ENCODE results near the gene FGF23. TPM values are rescaled to one million over a fixed set of nuclear protein-coding genes. Genes with fewer than 3 reads are reported as not detected.

The FGF23 gene
- total RNA-seq, 1 donor from 2014 or later: not detected

GRCh38 chr12:4388032-4388431 lies 8.5 kb upstream of the FGF23 start:
- Mint-ChIP-seq H3K9me3 (ENCODE audit: unreplicated experiment) (no peaks in the 10 kb centered on the region), H3K27ac (ENCODE audit: unreplicated experiment) (no peak overlapping the region)

GRCh38 chr12:4387607-4388006 lies 8.1 kb upstream of the FGF23 start:
- Mint-ChIP-seq H3K4me3 (ENCODE audit: unreplicated experiment) (no peak overlapping the region), H3K9me3 (ENCODE audit: unreplicated experiment) (no peaks in the 10 kb centered on the region), H3K36me3 (ENCODE audit: unreplicated experiment) (no peaks in the 10 kb centered on the region), H3K27ac (ENCODE audit: unreplicated experiment) (no peak overlapping the region), H3K27me3 (ENCODE audit: unreplicated experiment) (peaks cover 1% of the 10 kb centered on the region), H3K4me1 (ENCODE audit: low read depth, unreplicated experiment) (peaks cover 5% of the 10 kb centered on the region)
- TF ChIP-seq, protein P1, sequence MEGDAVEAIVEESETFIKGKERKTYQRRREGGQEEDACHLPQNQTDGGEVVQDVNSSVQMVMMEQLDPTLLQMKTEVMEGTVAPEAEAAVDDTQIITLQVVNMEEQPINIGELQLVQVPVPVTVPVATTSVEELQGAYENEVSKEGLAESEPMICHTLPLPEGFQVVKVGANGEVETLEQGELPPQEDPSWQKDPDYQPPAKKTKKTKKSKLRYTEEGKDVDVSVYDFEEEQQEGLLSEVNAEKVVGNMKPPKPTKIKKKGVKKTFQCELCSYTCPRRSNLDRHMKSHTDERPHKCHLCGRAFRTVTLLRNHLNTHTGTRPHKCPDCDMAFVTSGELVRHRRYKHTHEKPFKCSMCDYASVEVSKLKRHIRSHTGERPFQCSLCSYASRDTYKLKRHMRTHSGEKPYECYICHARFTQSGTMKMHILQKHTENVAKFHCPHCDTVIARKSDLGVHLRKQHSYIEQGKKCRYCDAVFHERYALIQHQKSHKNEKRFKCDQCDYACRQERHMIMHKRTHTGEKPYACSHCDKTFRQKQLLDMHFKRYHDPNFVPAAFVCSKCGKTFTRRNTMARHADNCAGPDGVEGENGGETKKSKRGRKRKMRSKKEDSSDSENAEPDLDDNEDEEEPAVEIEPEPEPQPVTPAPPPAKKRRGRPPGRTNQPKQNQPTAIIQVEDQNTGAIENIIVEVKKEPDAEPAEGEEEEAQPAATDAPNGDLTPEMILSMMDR (IDR thresholded peaks at IDR 0.05; ENCODE audit: partially characterized antibody, unreplicated experiment): no peak
- no peak for DNase-seq

More at GRCh38 chr12:4388032-4388431, 8.5 kb upstream of the FGF23 start:
- peaks cover 1% of the 10 kb centered on the region for H3K27me3 Mint-ChIP-seq (ENCODE audit: unreplicated experiment)
- DNase-seq: no peak
- TF ChIP-seq, protein P1 (IDR thresholded peaks at IDR 0.05; ENCODE audit: partially characterized antibody, unreplicated experiment): no peak
- H3K4me1 Mint-ChIP-seq (ENCODE audit: low read depth, unreplicated experiment): peaks cover 5% of the 10 kb centered on the region
- H3K36me3 Mint-ChIP-seq (ENCODE audit: unreplicated experiment): no peaks in the 10 kb centered on the region
- no peak overlapping the region for H3K4me3 Mint-ChIP-seq (ENCODE audit: unreplicated experiment)

- no peak overlapping the region for H3K4me3 Mint-ChIP-seq (ENCODE audit: unreplicated experiment)
- H3K27me3 Mint-ChIP-seq (ENCODE audit: unreplicated experiment): peaks cover 1% of the 10 kb centered on the region
- DNase-seq: no peak
- H3K9me3 Mint-ChIP-seq (ENCODE audit: unreplicated experiment): no peaks in the 10 kb centered on the region
- H3K4me1 Mint-ChIP-seq (ENCODE audit: low read depth, unreplicated experiment): peaks cover 5% of the 10 kb centered on the region
- no peak overlapping the region for H3K27ac Mint-ChIP-seq (ENCODE audit: unreplicated experiment)
- no peaks in the 10 kb centered on the region for H3K36me3 Mint-ChIP-seq (ENCODE audit: unreplicated experiment)
- TF ChIP-seq, protein P1 (IDR thresholded peaks at IDR 0.05; ENCODE audit: partially characterized antibody, unreplicated experiment): no peak
These were observed 7.3 kb upstream of the FGF23 start for GRCh38 chr12:4386801-4387200.

DNA sequence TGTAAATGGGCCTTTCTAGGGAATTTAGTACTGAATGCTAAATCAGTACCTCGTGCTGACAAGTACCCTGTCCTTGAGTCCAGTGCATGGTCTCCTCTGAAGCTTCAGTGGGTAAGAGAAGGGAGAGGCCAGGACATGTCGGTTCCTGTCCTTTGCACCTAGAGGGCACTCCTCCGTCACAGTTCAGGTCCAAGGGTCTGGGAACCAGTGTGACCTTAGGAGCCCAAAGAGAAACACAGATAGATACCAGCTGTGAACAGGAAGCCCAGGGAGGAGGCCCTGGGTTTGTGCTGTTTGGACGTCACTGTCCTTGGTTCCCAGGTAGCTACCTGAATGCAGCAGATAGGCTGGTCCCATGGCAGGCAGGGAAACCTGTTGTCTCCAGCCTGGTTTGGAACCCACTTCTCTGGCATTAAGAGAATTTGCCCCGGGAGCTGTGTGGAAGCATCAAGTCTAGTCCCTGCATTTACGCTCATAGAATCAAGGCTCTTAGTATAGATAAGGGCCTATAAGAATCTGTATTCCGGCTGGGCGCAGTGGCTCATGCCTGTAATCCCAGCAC lies 3.9 kb upstream of the FGF23 start:
- H3K9me3 Mint-ChIP-seq (ENCODE audit: unreplicated experiment): no peaks in the 10 kb centered on the region
- no peak overlapping the region for H3K27ac Mint-ChIP-seq (ENCODE audit: unreplicated experiment)
- H3K4me3 Mint-ChIP-seq (ENCODE audit: unreplicated experiment): no peak overlapping the region
- H3K27me3 Mint-ChIP-seq (ENCODE audit: unreplicated experiment): no peaks in the 10 kb centered on the region
- DNase-seq: no peak
- no peaks in the 10 kb centered on the region for H3K36me3 Mint-ChIP-seq (ENCODE audit: unreplicated experiment)
- TF ChIP-seq, protein P1 (IDR thresholded peaks at IDR 0.05; ENCODE audit: partially characterized antibody, unreplicated experiment): no peak
- peaks cover 5% of the 10 kb centered on the region for H3K4me1 Mint-ChIP-seq (ENCODE audit: low read depth, unreplicated experiment)

DNA sequence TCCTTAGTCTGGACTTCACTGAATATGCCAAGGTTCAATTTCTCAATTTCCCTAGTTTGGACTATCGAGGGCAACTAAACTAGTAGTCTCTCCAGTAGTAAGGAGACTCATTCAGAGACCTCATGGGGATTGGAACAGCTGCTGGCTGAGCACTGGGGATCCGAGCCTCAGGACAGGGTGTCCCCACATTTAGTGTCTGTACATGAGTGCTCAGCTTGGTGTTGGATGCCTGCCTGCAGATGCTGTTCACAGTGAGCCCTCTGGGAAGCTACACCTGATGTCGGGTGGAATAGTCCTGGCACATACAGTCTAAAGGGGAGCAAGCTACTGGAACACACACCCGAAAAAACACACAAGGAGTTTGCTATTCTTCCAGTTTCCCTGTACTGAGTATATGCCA lies 820 bp upstream of the FGF23 start:
- Mint-ChIP-seq H3K9me3 (ENCODE audit: unreplicated experiment) (no peaks in the 10 kb centered on the region), H3K27ac (ENCODE audit: unreplicated experiment) (no peak overlapping the region), H3K4me1 (ENCODE audit: low read depth, unreplicated experiment) (peaks cover 4% of the 10 kb centered on the region), H3K4me3 (ENCODE audit: unreplicated experiment) (no peak overlapping the region), H3K27me3 (ENCODE audit: unreplicated experiment) (no peaks in the 10 kb centered on the region), H3K36me3 (ENCODE audit: unreplicated experiment) (no peaks in the 10 kb centered on the region)
- TF ChIP-seq, protein P1 (IDR thresholded peaks at IDR 0.05; ENCODE audit: partially characterized antibody, unreplicated experiment): no peak
- DNase-seq: no peak
